CD4-positive, alpha-beta T cell treated with Interleukin-15 for 1 hour (primary cell): ENCODE results near the gene LMO7.

Source experiments
- DNase-seq: peaks from one replicate; pipeline ENCODE4 v3.0.0-alpha.2; 2020

LMO7 gene

DNA sequence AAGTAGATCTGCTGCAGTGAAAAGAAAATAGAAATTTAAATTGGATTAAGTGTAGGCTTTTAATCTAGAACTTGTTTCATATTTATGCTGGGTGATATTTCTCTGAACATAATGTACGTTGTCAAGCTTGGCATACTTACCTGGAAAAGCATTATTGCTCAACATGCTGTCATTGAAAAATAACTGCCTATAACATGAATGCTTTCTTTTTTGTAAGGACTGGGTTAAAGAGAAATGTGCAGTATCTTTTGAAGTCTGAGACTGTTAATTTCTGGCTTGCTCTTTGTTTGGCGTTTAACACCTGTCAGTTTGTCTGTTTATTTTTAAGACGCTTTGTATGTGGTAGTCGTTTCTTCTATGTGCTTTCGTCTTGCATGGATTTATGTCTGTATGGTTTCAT is 175.2 kb downstream of the LMO7 start:
- DNase-seq = no peak

DNA sequence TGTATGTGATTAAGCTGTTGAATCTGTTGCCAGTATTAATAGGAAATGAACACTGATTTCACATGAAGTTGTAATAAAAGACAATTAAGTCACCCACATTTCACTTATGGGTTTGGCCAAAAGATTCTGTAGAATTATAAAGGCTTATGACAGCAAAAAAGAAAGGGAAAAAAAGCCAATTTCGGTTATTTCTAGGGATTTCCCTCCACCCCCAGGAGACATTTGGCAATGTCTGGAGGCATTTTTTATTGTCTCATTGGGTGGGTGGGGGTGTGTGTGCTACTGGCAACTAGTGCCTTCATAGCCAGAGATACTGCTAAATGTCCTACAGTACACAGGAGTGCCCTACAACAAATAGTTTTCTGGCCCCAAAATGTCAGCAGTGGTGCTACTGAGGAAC is 175.7 kb downstream of the LMO7 start:
- no peak for DNase-seq

DNA sequence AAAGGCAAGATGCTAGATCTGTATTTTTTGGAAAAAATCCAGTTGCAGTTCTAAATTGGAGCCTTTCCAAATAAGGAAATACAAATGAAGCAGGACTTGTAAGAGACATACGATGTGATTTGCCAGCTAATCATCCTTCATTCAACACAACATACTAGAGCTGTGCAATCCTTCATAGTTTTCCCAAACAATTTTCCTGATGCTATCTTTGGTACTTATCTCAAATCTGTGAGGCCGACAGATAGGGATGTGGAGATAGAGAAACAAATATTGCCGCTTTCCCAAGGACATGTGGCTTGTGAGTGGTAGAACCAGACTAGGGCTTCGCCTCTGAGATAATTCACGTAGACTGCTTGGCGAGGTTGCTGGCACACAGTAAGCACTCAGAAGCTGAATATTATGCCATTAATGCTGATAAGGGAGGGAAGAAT is 176.6 kb downstream of the LMO7 start:
- DNase-seq = no peak

- DNase-seq = no peak
Measured at GRCh38 chr13:75813323-75813722, 177.2 kb downstream of the LMO7 start.

DNA sequence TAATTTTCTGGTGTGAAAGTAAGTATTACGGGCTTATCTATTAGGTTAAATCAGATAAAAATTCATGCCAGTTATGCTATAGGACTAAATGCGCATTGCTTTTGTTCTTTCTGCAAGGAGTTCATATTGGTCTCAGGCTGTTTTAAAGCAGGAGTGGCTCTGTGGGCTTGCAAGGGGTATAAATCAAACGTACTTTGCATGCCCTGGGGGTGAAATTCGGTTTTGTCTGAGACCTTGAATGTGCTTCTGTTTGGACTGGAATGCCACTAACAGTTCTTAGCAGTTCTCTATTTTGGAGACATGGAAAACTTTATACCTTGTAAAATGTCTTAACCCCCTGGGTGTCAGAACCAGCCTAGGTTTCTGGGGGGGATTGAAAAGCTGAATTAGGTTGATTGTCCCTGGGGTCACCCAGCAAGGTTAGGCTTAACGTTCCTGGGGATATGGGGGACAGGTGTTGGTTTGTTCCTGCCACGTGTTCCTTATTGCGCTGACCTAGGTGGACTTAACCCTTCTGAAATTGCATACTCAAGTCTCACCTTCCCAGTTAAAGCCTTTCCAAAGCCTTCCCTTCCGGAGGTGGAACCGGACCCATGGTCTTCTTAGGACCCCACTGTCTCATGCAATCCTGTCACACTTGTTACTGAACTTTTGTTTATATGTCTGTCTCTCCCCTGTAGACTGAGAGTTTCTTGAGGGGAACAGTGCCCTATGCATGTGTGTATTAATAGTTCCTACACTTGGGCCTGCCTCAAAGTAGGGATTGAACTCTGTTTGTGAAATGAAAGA is 182.2 kb downstream of the LMO7 start:
- DNase-seq = no peak

DNA sequence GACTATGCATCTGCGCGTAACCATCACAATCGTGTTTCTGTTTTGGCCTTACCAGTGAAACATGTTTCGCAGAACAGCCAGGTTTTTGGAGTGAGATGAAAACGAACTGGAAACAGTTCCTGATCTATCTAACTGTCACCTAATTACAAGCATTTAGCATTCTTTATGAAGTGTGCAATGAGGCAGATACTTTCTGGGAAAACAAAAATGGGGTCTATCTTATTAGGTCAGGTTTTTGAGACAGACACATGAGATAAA is 182.8 kb downstream of the LMO7 start:
- no peak for DNase-seq

DNA sequence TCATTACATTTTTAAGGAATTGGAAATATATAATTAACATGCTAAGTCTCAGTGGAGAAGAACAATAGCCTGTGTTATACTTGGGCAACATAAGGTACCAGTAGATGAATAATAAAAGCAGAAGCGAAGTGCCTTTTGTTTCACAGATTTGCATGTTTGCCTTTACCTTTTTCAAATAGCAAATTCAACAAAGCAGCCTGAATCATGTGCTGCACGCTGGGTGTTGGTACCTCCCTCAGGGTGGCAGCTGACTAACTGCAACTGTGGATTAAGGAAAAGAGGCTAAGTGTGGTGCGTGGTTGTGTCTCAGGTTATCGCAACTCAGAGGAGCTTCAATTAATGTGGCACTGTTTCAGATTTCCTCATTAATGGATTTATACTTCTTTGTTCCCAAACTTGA is 189.0 kb downstream of the LMO7 start:
- no peak for DNase-seq

DNA sequence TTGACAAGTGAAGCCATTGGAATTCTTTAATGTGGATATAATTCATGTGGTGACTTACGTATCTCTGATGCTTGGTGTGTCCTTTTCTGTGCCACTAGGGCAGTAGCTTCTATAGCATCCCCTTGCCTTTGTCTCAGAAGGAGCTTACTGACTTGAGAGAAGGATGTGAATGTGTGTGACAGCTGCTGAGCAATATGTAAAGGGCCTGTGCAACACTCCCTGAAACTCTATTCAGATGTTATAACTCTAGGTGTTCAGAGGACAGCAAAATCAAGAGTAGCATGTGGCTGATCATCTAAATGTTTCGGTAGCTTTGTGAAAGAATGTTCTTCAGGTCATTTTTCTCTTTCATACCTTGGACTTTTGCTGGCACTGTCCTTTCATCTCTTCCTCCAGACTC is 189.5 kb downstream of the LMO7 start:
- no peak for DNase-seq

DNA sequence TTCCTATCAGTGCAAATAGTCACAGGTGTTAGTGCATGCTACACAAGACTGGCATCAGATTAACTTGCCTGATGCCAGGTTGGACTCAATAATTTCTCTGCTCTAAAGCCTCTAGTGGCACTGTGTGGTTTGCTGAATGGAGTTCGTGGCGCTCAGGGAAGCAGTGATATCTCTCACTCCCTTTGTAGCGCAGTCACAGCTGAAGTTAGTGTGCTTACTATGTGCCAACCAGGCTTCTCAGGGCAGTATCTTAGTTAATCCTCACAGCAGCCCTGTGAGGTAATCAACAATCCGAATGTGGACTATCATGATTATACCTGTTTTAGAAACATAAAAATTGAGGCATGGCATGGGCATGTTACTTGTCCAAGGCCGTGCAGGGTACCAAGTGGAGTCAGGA is 190.3 kb downstream of the LMO7 start:
- no peak for DNase-seq

DNA sequence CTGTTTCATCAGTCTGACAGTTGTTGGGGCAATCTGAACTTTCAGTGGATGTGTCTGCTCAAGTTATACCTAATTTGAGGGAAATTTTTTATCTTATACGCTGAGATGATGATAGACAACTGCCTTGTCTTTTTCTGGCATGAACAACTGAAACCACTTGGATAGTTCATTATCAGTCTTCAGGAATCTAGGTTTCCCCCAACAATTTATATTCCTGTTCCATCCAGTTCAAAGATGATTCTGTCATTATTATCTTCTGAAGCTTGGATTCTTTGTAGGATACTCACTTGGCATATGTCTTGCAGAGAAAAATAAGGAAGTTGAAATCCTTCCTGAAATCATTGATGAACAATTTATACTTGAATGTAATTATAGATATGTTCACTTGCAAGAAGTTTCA is 193.7 kb downstream of the LMO7 start:
- no peak for DNase-seq

GRCh38 chr13:75830842-75831241 is 194.7 kb downstream of the LMO7 start:
- DNase-seq = no peak

DNA sequence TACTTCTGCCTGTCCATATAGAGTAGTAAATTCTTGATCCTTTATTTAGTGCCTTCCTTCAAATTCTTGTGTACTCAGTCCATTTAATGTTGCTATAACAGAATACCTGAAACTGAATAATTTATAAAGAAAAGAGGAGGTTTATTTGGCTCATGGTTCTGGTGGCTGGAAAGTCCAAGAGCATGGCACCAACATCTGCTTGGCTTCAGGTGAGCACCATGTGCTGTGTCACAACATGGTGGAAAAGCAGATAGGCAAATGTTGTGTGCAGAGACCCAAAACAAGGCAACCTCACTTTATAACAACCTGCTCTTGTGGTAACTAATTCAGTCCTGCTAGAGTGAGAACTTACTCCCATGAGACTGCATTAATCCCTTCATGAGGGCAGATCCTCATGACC is 195.3 kb downstream of the LMO7 start:
- no peak for DNase-seq

- DNase-seq = no peak
Measured at GRCh38 chr13:75832812-75833211, 196.7 kb downstream of the LMO7 start.

- DNase-seq = no peak
Measured at GRCh38 chr13:75836441-75836840, 200.3 kb downstream of the LMO7 start.

DNA sequence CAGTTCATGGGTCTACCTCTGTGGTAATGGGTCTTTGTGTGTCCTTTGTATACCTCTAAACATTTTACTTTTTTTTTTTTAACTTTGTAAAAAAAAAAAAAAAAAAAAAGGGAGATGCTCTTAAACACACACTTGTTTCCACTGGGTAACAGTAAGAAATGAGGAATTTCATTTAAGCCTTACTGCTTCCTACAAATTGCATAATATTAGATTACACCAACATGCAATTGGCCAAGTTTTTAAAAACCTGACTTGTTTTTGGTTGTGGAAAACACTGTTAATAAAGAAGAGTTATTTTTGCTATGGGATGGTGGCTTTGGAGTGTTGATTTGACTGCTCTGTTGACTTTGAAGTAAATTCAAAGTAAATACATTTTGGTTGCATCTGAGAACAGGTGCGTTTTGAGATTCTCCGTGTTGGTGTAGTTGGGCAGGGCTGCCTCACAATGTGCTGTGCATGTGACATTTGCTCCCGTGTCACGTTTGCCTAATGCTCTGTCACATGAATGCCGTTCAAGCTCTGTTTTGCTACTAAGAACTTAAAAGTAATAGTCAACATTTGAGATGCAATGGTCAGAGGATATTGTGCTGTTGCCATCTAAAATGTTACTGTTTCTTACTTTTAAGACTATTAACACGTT is 202.4 kb downstream of the LMO7 start:
- DNase-seq = no peak

DNA sequence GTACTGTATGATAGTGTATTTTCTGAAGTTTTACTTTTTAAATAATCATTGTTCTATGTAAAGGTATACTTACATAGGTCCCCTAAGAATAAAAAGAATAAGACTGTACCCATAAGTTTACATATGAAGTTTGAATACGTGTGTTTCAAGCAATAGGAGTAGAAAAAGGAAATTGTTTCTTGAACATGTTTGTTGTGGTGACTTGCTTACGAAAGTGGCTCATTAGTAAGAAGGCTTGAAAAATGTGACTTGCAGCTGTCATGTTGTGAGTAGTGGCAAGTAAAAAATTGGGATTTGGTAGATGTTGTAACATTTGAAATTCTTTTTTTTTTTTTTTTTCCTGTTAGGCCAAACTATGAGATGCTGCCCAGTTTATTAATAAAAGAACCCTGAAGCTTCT is 203.3 kb downstream of the LMO7 start:
- DNase-seq = no peak

- DNase-seq = no peak
Measured at GRCh38 chr13:75841905-75842304, 205.8 kb downstream of the LMO7 start.

GRCh38 chr13:75843074-75843473 is 206.9 kb downstream of the LMO7 start:
- no peak for DNase-seq

- DNase-seq = no peak
Measured at GRCh38 chr13:75843991-75844390, 207.9 kb downstream of the LMO7 start.

DNA sequence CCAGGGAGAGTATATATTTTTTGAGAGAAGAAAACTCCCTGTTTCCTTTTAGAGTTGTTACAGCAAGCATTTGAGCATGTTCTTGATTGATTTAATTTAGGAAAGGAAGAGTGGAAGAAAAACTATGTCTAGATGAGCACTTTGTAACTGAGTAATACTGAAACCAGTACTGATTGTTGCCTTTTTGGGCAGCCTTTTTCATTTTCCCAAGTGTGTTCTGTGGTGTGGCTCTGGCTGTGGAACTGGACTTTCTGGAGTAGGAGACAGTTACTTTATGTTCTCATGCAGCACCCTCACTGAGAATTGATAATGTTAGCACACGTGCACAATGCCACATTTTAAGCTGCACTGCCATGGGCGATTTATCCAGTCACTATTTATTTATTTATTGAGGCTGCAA is 211.5 kb downstream of the LMO7 start:
- no peak for DNase-seq

- DNase-seq = no peak
Measured at GRCh38 chr13:75850916-75851315, 214.8 kb downstream of the LMO7 start.

- no peak for DNase-seq
Measured at GRCh38 chr13:75855216-75855615, 219.1 kb downstream of the LMO7 start.

GRCh38 chr13:75855847-75856246 is 219.7 kb downstream of the LMO7 start:
- no peak for DNase-seq

DNA sequence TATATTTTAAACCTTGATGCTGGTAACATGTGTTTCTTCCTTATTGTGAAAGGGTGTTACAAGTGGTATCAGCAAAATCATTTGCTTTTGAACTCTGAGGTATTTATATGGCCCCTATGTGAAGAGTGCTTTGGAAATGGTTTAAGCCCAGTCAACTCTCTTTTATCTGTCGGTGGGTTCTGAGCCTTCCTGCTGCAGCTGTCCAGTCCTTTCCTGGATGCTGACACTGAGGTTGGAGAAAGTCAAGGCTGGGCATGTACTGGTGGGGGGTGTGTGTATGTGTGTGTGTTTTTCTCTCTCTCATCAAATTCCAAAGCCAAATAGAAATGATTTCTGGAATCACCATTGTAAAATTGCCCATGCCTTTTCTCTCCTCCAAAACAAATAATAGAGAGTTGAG is 221.2 kb downstream of the LMO7 start:
- no peak for DNase-seq

DNA sequence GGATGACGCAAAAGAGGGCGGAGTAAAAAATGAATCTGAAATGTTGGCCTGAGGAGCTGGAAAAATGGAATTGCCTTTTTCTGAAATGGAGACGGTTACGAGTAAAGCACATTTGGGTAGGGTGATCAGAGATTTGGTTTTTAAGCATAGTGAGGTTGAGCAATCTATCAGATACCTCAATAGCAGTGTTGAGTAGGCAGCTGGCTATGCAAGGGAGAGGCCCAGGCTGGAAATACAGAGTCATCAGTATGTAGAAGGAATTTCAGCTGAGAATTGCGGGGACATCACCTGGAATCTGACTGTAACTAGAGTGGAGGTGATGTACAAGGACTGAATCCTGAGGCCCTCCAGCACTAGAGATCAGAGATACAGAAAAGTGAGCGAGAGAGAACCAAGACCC is 224.8 kb downstream of the LMO7 start:
- DNase-seq = no peak
